HL-60 (cell line): Measurements from ENCODE around the gene GPR4.

Experiments
- DNase-seq, 2 experiments: peaks; one replicate each; pipeline ENCODE4 v3.0.0-alpha.2; 2010 to 2020; ENCODE audit warnings: low read depth in 1 of 2, low spot score in 1 of 2
- H3K27ac ChIP-seq: fragments of 250-450 bp; sonication (Bioruptor Pico); replicated peaks from 2 replicates; pipeline ENCODE4 v1.5.1; 2020; ENCODE audit warnings: mild to moderate bottlenecking, moderate library complexity
- H3K27me3 ChIP-seq: fragments of 250-450 bp; sonication (Bioruptor Pico); 2 replicates; pipeline ENCODE4 v1.5.1; 2021; ENCODE audit warnings: mild to moderate bottlenecking, moderate library complexity; ENCODE audit not compliant: insufficient read depth, poor library complexity, severe bottlenecking
- H3K4me3 ChIP-seq: replicated peaks from 2 replicates; pipeline ENCODE4 v1.5.1; 2011; ENCODE audit warnings: mild to moderate bottlenecking, control low read depth, low read length; ENCODE audit not compliant: insufficient read depth
- GABPA ChIP-seq: IDR thresholded peaks from 2 replicates; pipeline ENCODE4 v1.6.1; 2012; ENCODE audit warnings: low read depth
- POLR2AphosphoS5 ChIP-seq: IDR thresholded peaks from 2 replicates; pipeline ENCODE4 v1.6.1; 2012; ENCODE audit warnings: low read depth
- SPI1 ChIP-seq: IDR thresholded peaks from 2 replicates; pipeline ENCODE4 v1.6.1; 2012; ENCODE audit warnings: low read depth, mild to moderate bottlenecking, borderline replicate concordance
- TF ChIP-seq, protein P1 (sequence below): IDR thresholded peaks from 2 replicates; pipeline ENCODE4 v1.6.1; 2012; ENCODE audit warnings: low read depth; ENCODE audit not compliant: insufficient replicate concordance
- TF ChIP-seq, protein P2 (sequence below): IDR thresholded peaks from one replicate; pipeline ENCODE4 v1.5.1; 2011; ENCODE audit warnings: low read length, control low read depth, inconsistent platforms; ENCODE audit not compliant: insufficient read depth

The GPR4 gene

DNA sequence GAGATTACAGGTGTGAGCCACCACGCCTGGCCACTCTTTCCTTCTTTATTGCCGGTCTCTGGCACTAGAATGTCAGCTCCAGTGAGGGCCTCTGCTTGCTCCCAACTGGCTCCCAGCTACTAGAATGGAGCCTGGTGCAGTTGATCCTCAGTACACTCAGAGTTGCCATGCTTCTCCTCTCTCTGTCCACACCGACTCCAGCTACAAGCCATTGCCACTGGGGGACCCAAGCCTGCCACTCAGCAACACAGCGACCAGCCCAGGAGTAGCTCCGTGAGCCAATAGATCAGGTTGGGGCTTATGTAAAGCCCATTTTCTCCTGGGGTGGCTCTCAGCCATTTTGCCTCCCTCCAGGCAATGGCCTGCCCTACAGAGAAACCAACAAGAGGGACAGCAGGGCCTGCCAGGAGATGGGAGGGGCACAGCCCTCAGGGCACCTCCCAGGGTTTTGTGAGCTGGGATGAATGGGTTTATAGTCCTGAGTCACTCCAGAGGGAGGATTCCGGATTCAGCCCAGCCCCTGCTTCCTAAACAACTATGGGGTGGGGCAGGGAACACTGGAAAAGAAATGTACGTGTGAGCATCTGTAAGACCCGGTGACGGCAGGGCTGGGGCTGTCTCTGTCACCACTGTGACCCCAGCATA is 53.9 kb downstream of the GPR4 start:
- TF ChIP-seq POLR2AphosphoS5 (no peak), GABPA (no peak), SPI1 (no peak)
- TF ChIP-seq, protein P1, sequence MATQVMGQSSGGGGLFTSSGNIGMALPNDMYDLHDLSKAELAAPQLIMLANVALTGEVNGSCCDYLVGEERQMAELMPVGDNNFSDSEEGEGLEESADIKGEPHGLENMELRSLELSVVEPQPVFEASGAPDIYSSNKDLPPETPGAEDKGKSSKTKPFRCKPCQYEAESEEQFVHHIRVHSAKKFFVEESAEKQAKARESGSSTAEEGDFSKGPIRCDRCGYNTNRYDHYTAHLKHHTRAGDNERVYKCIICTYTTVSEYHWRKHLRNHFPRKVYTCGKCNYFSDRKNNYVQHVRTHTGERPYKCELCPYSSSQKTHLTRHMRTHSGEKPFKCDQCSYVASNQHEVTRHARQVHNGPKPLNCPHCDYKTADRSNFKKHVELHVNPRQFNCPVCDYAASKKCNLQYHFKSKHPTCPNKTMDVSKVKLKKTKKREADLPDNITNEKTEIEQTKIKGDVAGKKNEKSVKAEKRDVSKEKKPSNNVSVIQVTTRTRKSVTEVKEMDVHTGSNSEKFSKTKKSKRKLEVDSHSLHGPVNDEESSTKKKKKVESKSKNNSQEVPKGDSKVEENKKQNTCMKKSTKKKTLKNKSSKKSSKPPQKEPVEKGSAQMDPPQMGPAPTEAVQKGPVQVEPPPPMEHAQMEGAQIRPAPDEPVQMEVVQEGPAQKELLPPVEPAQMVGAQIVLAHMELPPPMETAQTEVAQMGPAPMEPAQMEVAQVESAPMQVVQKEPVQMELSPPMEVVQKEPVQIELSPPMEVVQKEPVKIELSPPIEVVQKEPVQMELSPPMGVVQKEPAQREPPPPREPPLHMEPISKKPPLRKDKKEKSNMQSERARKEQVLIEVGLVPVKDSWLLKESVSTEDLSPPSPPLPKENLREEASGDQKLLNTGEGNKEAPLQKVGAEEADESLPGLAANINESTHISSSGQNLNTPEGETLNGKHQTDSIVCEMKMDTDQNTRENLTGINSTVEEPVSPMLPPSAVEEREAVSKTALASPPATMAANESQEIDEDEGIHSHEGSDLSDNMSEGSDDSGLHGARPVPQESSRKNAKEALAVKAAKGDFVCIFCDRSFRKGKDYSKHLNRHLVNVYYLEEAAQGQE = no peak
- TF ChIP-seq, protein P2, sequence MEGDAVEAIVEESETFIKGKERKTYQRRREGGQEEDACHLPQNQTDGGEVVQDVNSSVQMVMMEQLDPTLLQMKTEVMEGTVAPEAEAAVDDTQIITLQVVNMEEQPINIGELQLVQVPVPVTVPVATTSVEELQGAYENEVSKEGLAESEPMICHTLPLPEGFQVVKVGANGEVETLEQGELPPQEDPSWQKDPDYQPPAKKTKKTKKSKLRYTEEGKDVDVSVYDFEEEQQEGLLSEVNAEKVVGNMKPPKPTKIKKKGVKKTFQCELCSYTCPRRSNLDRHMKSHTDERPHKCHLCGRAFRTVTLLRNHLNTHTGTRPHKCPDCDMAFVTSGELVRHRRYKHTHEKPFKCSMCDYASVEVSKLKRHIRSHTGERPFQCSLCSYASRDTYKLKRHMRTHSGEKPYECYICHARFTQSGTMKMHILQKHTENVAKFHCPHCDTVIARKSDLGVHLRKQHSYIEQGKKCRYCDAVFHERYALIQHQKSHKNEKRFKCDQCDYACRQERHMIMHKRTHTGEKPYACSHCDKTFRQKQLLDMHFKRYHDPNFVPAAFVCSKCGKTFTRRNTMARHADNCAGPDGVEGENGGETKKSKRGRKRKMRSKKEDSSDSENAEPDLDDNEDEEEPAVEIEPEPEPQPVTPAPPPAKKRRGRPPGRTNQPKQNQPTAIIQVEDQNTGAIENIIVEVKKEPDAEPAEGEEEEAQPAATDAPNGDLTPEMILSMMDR = no peak
- no peak overlapping the region for H3K27ac ChIP-seq
- no peak for DNase-seq
- H3K27me3 ChIP-seq = no peaks in the 10 kb centered on the region
- H3K4me3 ChIP-seq = no peak overlapping the region

DNA sequence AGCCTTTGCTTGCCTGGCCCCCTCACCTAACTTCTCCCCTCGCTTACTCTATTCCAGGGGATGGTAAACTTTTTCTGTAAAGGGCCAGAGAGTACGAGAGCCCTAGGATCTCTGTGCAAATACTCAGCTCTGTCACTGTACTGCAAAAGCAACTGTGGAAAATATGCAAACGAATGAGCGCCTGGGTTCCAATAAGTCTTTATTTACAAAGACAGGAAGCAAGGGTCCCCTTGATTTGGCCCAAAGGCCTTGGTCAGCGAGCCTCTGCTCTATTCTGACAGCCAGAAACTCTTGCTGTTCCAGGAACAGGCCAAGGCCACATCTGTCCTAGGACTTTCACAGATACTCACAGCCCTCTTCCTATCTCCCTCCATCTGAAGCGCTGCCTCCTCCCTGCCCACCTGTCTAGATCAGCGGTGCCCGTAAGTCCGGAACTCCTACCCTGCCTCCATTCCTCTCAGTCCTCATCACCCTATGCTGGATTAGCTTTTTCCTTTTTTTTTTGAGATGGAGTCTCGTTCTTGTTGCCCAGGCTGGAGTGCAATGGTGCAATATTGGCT is 54.7 kb downstream of the GPR4 start:
- DNase-seq = no peak

DNA sequence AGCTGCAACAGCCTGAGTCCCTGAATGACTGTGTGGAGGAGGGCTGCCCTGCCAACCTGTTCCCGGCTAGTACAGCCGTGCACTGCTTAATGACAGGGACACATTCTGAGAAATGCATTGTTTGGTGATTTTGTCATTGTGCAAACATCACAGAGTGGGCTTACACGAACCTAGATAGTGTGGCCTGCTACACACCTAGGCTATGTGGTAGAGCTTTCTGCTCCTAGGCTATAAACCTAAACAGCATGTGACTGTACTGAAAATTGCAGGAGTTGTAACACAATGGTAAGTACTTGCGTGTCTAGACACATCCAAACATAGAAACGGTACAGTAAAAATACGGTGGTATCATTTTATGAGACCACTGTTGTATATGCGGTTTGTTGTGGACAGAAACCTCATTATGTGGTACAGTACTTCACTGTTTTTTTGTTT is 59.8 kb downstream of the GPR4 start:
- no peak for DNase-seq
- no peak overlapping the region for H3K27ac ChIP-seq
- TF ChIP-seq, protein P2 = no peak
- TF ChIP-seq SPI1 (no peak), POLR2AphosphoS5 (no peak), GABPA (no peak)
- TF ChIP-seq, protein P1 = no peak
- no peaks in the 10 kb centered on the region for H3K27me3 ChIP-seq
- no peak overlapping the region for H3K4me3 ChIP-seq

More for the DNA sequence above, 54.7 kb downstream of the GPR4 start:
- Histone ChIP-seq H3K27me3 (no peaks in the 10 kb centered on the region), H3K27ac (no peak overlapping the region), H3K4me3 (no peak overlapping the region)
- TF ChIP-seq SPI1 (no peak), POLR2AphosphoS5 (no peak), GABPA (no peak)
- TF ChIP-seq, protein P1 = no peak
- TF ChIP-seq, protein P2 = no peak
